ENCODE results near the gene SMCP.

The SMCP gene

GRCh38 chr1:152886758-152887409 lies 8.8 kb downstream of the SMCP start:
- DNase-seq: no peak

GRCh38 chr1:152888126-152888525 lies 10.0 kb downstream of the SMCP start:
- no peak for DNase-seq

- no peak for DNase-seq
Observed at GRCh38 chr1:152899027-152899426, 20.9 kb downstream of the SMCP start.

- DNase-seq: no peak
Observed at GRCh38 chr1:152899883-152900282, 21.8 kb downstream of the SMCP start.

- DNase-seq: no peak
Observed at GRCh38 chr1:152901631-152902030, 23.5 kb downstream of the SMCP start.

- DNase-seq: no peak
Observed at GRCh38 chr1:152902636-152903035, 24.5 kb downstream of the SMCP start.

- DNase-seq: no peak
Observed at GRCh38 chr1:152904688-152905440, 26.7 kb downstream of the SMCP start.

GRCh38 chr1:152906023-152906565 lies 28.0 kb downstream of the SMCP start:
- no peak for DNase-seq

- DNase-seq: no peak
Observed at GRCh38 chr1:152907686-152908601, 29.8 kb downstream of the SMCP start, which contains the start of gene IVL. Gene IVL (plus strand): TSS chr1:152908546. CDS start chr1:152909798, 1,252 bp downstream.

GRCh38 chr1:152909206-152909605 lies 31.1 kb downstream of the SMCP start:
- no peak for DNase-seq

GRCh38 chr1:152912471-152912870 lies 34.3 kb downstream of the SMCP start:
- DNase-seq: no peak

- DNase-seq: no peak
Observed at GRCh38 chr1:152912900-152913299, 34.8 kb downstream of the SMCP start.

GRCh38 chr1:152917794-152918193 lies 39.7 kb downstream of the SMCP start:
- DNase-seq: no peak

- DNase-seq: no peak
Observed at GRCh38 chr1:152919071-152919470, 40.9 kb downstream of the SMCP start.

- DNase-seq: no peak
Observed at GRCh38 chr1:152924191-152924590, 46.1 kb downstream of the SMCP start.

- DNase-seq: no peak
Observed at GRCh38 chr1:152926091-152926490, 48.0 kb downstream of the SMCP start.

GRCh38 chr1:152928671-152929070 lies 50.5 kb downstream of the SMCP start:
- no peak for DNase-seq

- DNase-seq: no peak
Observed at GRCh38 chr1:152932170-152932811, 54.2 kb downstream of the SMCP start.

- no peak for DNase-seq
Observed at GRCh38 chr1:152933196-152933595, 55.1 kb downstream of the SMCP start.
